ENCODE results near the gene KRTAP24-1.

KRTAP24-1 gene

GRCh38 chr21:30255679-30256078, 27.1 kb downstream of the KRTAP24-1 start:
- TF ChIP-seq POLR2A (IDR thresholded peaks at IDR 0.05; ENCODE audit: low read depth, low read length): no peak
- no peak for DNase-seq (ENCODE audit: insufficient read length, low spot score)
- no peak for FAIRE-seq

GRCh38 chr21:30251781-30252180, 31.0 kb downstream of the KRTAP24-1 start:
- DNase-seq (ENCODE audit: insufficient read length, low spot score) (no peak), FAIRE-seq (no peak)
- no peak for TF ChIP-seq POLR2A (IDR thresholded peaks at IDR 0.05; ENCODE audit: low read depth, low read length)

- no peak for DNase-seq (ENCODE audit: insufficient read length, low spot score)
- TF ChIP-seq POLR2A (IDR thresholded peaks at IDR 0.05; ENCODE audit: low read depth, low read length): no peak
- FAIRE-seq: no peak
These were observed 32.8 kb downstream of the KRTAP24-1 start for GRCh38 chr21:30249936-30250335.

DNA sequence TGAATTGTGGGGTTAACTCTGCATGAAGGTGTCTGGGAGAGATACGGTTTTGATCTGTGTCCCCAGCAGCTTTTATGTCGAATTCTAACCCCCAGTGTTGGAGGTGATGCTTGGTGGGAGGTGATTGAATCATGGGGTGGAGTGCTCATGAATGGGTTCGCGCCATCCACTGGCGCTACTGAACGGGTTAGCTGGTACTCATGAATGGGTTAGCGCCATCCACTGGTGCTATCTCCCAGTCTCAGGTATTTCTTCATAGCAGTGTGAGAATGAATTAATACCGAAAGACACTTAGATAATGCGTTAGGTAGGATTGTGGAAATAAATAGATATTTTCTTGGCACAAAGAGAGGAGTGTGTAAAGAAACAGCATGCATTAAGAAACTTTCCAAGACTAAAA, 33.9 kb downstream of the KRTAP24-1 start:
- TF ChIP-seq POLR2A (IDR thresholded peaks at IDR 0.05; ENCODE audit: low read depth, low read length): no peak
- DNase-seq (ENCODE audit: insufficient read length, low spot score) (no peak), FAIRE-seq (no peak)

DNA sequence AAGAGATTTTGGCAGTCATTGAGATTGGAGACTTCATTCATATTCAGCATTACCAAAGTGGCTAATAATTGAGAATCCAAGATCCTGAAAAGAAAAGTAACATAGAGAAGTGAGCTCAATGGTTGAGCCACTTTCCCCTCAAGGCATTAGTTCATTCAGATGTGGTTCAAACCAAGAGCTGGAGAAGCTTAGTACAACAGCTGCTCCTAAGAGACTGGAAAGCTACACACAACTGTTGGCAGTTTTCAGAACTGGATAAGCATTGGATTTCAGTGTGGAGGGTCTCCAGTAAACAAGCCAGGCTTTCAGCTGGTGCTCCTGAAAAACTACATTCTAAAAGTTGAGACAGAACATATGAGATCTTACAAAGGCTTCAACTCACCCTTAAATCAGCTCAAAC, 37.7 kb downstream of the KRTAP24-1 start:
- DNase-seq (ENCODE audit: insufficient read length, low spot score) (no peak), FAIRE-seq (no peak)
- TF ChIP-seq POLR2A (IDR thresholded peaks at IDR 0.05; ENCODE audit: low read depth, low read length): no peak

DNA sequence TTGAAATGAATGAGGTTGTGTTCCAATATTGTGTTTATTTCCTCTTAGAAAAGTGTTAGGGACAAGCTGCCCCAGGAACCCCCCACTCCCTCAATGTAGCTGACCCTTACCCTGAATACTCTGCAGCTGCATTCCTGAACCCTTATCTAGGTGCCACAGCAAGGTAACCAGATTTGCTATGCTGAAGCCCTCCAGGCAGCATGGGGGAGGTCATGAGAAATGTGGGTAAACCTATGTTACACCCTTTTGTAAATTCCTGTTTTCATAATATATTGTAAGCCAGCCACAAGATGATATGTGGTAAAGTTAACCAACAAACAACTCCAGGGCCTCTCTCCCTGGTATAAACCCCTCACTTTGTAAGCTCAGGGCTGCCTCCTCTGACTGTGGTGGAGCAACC, 39.1 kb downstream of the KRTAP24-1 start:
- FAIRE-seq (no peak), DNase-seq (ENCODE audit: insufficient read length, low spot score) (no peak)
- no peak for TF ChIP-seq POLR2A (IDR thresholded peaks at IDR 0.05; ENCODE audit: low read depth, low read length)

- FAIRE-seq: no peak
- no peak for TF ChIP-seq POLR2A (IDR thresholded peaks at IDR 0.05; ENCODE audit: low read depth, low read length)
- DNase-seq (ENCODE audit: insufficient read length, low spot score): no peak
These were observed 42.1 kb downstream of the KRTAP24-1 start for GRCh38 chr21:30240661-30241060.

GRCh38 chr21:30238168-30238567, 44.6 kb downstream of the KRTAP24-1 start:
- FAIRE-seq: no peak

DNA sequence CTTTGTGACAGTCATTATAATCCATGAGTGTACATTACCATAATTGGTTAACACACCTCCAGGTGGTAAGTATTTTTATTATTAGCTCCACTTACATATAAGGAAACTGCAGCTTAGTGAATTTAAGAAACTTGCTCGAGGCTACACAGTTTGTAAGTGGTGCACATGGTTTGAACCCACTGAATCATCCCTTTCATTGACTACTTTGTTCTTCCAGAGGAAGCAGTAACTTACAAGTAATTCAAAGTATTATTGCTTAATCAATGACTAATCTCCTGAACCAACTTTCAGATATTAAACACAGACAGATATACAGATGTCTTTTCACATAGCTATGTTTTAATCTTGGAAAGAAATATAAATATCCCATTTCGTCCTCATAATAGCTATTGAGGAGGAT, 48.1 kb downstream of the KRTAP24-1 start:
- DNase-seq (ENCODE audit: insufficient read length, low spot score) (no peak), FAIRE-seq (no peak)
- TF ChIP-seq POLR2A (IDR thresholded peaks at IDR 0.05; ENCODE audit: low read depth, low read length): no peak

More at GRCh38 chr21:30238168-30238567, 44.6 kb downstream of the KRTAP24-1 start:
- no peak for DNase-seq (ENCODE audit: insufficient read length, low spot score)
- no peak for TF ChIP-seq POLR2A (IDR thresholded peaks at IDR 0.05; ENCODE audit: low read depth, low read length)

DNA sequence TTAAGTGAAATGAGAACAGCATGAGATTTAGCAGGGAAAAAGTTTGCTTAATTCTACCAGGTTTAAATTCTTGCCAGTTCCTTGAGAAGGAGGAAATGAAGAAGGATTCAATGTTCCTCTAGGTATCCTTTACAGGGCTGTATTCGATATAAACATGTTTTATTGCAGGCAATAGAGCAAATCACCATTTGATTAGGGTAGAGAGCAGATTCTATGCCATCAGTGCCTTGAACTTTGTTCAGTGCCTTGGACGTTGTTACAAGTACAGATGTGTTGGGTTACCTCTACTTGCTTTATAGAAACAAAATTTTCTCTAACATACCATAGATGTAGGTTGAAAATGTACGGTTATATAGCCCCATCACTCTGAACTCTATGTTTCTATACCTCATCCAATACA, 48.7 kb downstream of the KRTAP24-1 start:
- FAIRE-seq: no peak
- no peak for TF ChIP-seq POLR2A (IDR thresholded peaks at IDR 0.05; ENCODE audit: low read depth, low read length)
- DNase-seq (ENCODE audit: insufficient read length, low spot score): no peak

- no peak for DNase-seq (ENCODE audit: insufficient read length, low spot score)
- no peak for TF ChIP-seq POLR2A (IDR thresholded peaks at IDR 0.05; ENCODE audit: low read depth, low read length)
- no peak for FAIRE-seq
These were observed 49.3 kb downstream of the KRTAP24-1 start for GRCh38 chr21:30233228-30234020.

DNA sequence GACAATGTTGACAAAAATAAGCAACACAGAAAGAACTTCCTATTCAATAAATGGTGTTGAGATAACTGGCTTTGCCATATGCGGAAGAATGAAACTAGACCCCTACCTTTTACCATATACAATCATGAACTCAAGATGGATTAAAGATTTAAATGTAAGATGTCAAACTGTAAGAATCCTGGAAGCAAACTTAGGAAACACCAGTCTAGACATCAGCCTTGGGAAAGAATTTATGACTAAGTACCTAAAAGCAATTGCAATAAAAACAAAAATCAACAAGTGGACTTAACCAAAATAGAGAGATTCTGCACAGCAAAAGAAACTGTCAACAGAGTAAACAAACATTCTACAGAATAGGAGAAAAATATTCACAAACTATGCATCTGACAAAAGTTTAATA, 50.7 kb downstream of the KRTAP24-1 start:
- no peak for TF ChIP-seq POLR2A (IDR thresholded peaks at IDR 0.05; ENCODE audit: low read depth, low read length)
- DNase-seq (ENCODE audit: insufficient read length, low spot score): no peak
- FAIRE-seq: no peak
